Esophagus (tissue), 2 donors: ENCODE data around the gene FAM83G. TPM values are rescaled to one million over a fixed set of nuclear protein-coding genes. Genes with fewer than 3 reads are reported as not detected.

Experiments used
- H3K27ac ChIP-seq, 2 donors: one replicate each; pipeline ENCODE4 v1.5.1; 2013; ENCODE audit warnings: low read depth in 2 of 2, mild to moderate bottlenecking in 2 of 2, inconsistent platforms in 1 of 2, low read length in 1 of 2, moderate library complexity in 1 of 2
- H3K27me3 ChIP-seq, 2 donors: one replicate each; pipeline ENCODE4 v1.6.1; 2013; ENCODE audit warnings: low read length in 2 of 2, control low read depth in 1 of 2, mild to moderate bottlenecking in 1 of 2; ENCODE audit not compliant: insufficient read depth in 2 of 2, control insufficient read depth in 1 of 2
- H3K36me3 ChIP-seq, 2 donors: one replicate each; pipeline ENCODE4 v1.6.1; 2013; ENCODE audit warnings: low read length in 1 of 2; ENCODE audit not compliant: control insufficient read depth in 2 of 2, insufficient read depth in 2 of 2
- H3K4me1 ChIP-seq, 2 donors: one replicate each; pipeline ENCODE4 v1.6.1; 2013; ENCODE audit warnings: low read length in 1 of 2; ENCODE audit not compliant: control insufficient read depth in 2 of 2, insufficient read depth in 2 of 2
- H3K4me3 ChIP-seq, 2 donors: one replicate each; pipeline ENCODE4 v1.5.1; 2013; ENCODE audit warnings: low read length in 2 of 2, mild to moderate bottlenecking in 2 of 2, low read depth in 1 of 2, moderate library complexity in 1 of 2
- H3K9me3 ChIP-seq, 2 donors: one replicate each; pipeline ENCODE4 v1.6.1; 2013; ENCODE audit warnings: mild to moderate bottlenecking in 2 of 2, low read depth in 1 of 2, low read length in 1 of 2, moderate library complexity in 1 of 2; ENCODE audit not compliant: control insufficient read depth in 2 of 2, insufficient read depth in 1 of 2
- WGBS, 2 donors: extraction: QIAGEN DNeasy Blood & Tissue Kit; methylation state at CpG; one replicate each; pipeline ENCODE4 v1.1.7; 2013; 5-methylcytosine and 5-hydroxymethylcytosine counted together
- polyA plus RNA-seq, 2 donors: library from polyadenylated mRNA; stranded (reverse); fragments of 200-250 nt; gene quantifications; one replicate each; pipeline ENCODE4 v1.2.3, GENCODE V29; 2013
- donor health status: healthy with polysubstance abuse.
- donor health status: Bipolar disorder and iron deficiency.

Gene FAM83G
- polyA plus RNA-seq, 2 donors = 33.2 to 37.1 TPM

- Histone ChIP-seq H3K27ac (no peak within 1 kb of the TSS), H3K9me3 (peaks cover 0 to 2% of the 10 kb centered on the region in 2 donors), H3K4me1 (peaks cover 0 to 4% of the 10 kb centered on the region in 2 donors), H3K4me3 (no peak within 1 kb of the TSS), H3K27me3 (no peaks in the 10 kb centered on the region), H3K36me3 (no peaks in the 10 kb centered on the region)
- WGBS, 2 donors = 84 to 86% methylated on average over 17 of the region's 17 CpGs
Measured at GRCh38 chr17:18951941-18952842, 52.4 kb downstream of the FAM83G start, which contains the start of gene SLC5A10. TSS of gene SLC5A10 (plus strand) at chr17:18952165. CDS start at chr17:18952206, 41 bp downstream.

- Histone ChIP-seq H3K36me3 (no peaks in the 10 kb centered on the region), H3K27ac (no peak overlapping the region), H3K4me1 (peaks cover 0 to 4% of the 10 kb centered on the region in 2 donors), H3K27me3 (no peaks in the 10 kb centered on the region), H3K4me3 (no peak overlapping the region), H3K9me3 (peaks cover 0 to 2% of the 10 kb centered on the region in 2 donors)
- 73 to 82% methylated on average over 34 of the region's 34 CpGs for WGBS, 2 donors
Measured at GRCh38 chr17:18950944-18951905, 53.3 kb downstream of the FAM83G start.

DNA sequence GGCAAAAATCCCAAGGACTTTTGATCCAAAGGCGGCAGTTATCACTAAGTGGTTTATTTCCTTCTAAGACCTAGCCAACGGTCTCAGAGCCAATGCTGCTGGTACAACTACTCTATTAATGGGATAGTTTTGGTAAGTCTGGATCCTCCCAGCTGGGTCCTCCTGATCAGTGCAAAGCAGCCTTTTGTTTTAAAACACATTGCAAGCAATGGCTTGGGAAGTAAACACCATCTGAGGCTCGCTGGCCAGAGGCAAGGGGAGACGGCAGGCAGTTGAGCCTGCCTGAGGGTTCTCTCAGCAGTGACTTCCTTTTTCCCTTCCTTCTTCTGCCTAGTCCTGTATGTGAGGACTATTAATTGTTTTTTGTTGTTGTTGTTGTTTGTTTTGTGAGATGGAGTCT, 54.2 kb downstream of the FAM83G start:
- no peaks in the 10 kb centered on the region for H3K27me3 ChIP-seq
- peaks cover 0 to 2% of the 10 kb centered on the region in 2 donors for H3K9me3 ChIP-seq
- no peaks in the 10 kb centered on the region for H3K36me3 ChIP-seq
- WGBS, 2 donors = 59 to 60% methylated on average over 4 of the region's 4 CpGs
- H3K27ac ChIP-seq = no peak overlapping the region
- peaks cover 0 to 4% of the 10 kb centered on the region in 2 donors for H3K4me1 ChIP-seq
- no peak overlapping the region for H3K4me3 ChIP-seq

DNA sequence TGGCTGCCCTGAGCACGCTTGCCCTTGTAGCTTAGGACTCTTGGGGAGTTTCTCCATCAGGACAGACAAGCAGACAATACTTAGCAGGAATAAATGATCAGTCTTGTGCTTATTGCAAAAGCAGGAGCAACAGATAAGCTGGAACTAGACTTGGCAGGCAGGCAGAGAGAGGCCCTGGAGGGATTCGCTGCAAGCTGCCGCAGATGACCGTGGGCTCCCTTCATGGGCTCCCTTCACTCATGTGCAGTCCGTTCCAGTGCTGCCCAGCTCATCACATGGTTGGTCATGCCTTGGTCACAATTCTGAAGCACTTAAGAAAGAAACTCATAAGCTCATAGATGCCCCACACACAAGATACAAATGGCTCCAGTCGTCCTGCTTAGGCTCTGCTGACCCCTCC, 55.0 kb downstream of the FAM83G start:
- no peak overlapping the region for H3K27ac ChIP-seq
- 67 to 69% methylated on average over 6 of the region's 6 CpGs for WGBS, 2 donors

GRCh38 chr17:18948476-18949006, 56.0 kb downstream of the FAM83G start:
- H3K36me3 ChIP-seq = no peaks in the 10 kb centered on the region
- peaks cover 0 to 2% of the 10 kb centered on the region in 2 donors for H3K9me3 ChIP-seq
- peaks cover 0 to 4% of the 10 kb centered on the region in 2 donors for H3K4me1 ChIP-seq
- no peak overlapping the region for H3K4me3 ChIP-seq
- no peaks in the 10 kb centered on the region for H3K27me3 ChIP-seq
- WGBS, 2 donors = 77 to 90% methylated on average over 8 of the region's 8 CpGs
- H3K27ac ChIP-seq = no peak overlapping the region

More for the DNA sequence above, 55.0 kb downstream of the FAM83G start:
- no peaks in the 10 kb centered on the region for H3K27me3 ChIP-seq
- no peaks in the 10 kb centered on the region for H3K36me3 ChIP-seq
- no peak overlapping the region for H3K4me3 ChIP-seq
- H3K9me3 ChIP-seq = peaks cover 0 to 2% of the 10 kb centered on the region in 2 donors
- H3K4me1 ChIP-seq = peaks cover 0 to 4% of the 10 kb centered on the region in 2 donors

DNA sequence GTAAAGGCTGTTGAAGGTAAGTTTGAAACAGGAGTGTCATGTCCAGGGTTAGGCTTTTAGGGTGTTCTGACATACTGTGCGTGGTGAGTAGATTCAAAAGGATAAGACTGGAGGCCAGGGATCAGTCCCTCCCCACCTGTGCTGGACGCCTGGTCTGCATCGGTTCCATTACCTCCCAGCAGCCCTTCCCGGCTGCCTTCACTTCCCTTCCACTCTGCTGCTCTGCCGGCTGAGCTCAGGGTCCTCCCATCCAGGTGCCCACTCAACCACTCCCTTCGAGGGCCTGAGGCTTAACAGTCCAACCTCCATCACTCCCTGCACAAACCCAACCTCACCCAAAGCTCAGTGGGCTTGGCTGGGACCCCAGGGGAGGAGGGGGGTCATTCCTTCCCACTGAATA, 56.7 kb downstream of the FAM83G start:
- 77 to 80% methylated on average over 6 of the region's 6 CpGs for WGBS, 2 donors
- Histone ChIP-seq H3K27me3 (no peaks in the 10 kb centered on the region), H3K4me3 (no peak overlapping the region), H3K9me3 (peaks cover 0 to 2% of the 10 kb centered on the region in 2 donors), H3K27ac (no peak overlapping the region), H3K4me1 (peaks cover 0 to 4% of the 10 kb centered on the region in 2 donors), H3K36me3 (no peaks in the 10 kb centered on the region)

- Histone ChIP-seq H3K36me3 (no peaks in the 10 kb centered on the region), H3K27me3 (no peaks in the 10 kb centered on the region)
- 53 to 56% methylated on average over 2 of the region's 2 CpGs for WGBS, 2 donors
Measured at GRCh38 chr17:18946536-18946935, 58.0 kb downstream of the FAM83G start.

DNA sequence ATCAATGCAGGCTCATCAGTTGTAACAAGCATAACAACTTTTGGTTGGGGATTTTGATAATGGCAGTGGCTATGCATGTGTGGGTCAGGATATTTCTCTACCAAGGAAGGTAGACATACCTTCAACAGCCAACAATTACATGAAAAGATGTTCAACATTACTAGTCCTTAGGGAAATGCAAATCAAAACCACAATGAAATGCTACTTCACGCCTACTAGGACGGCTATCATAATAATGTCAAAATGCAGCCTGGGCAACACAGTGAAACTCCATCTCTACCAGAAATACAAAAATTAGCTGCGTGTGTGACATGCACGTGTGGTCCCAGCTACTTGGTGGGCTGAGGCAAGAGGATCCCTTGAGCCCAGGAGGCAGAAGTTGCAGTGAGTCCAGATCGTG, 59.9 kb downstream of the FAM83G start:
- no peaks in the 10 kb centered on the region for H3K9me3 ChIP-seq
- H3K27me3 ChIP-seq = no peaks in the 10 kb centered on the region
- no peak overlapping the region for H3K4me3 ChIP-seq
- H3K4me1 ChIP-seq = peaks cover 0 to 2% of the 10 kb centered on the region in 2 donors
- no peak overlapping the region for H3K27ac ChIP-seq
- 83 to 84% methylated on average over 5 of the region's 5 CpGs for WGBS, 2 donors
- no peaks in the 10 kb centered on the region for H3K36me3 ChIP-seq

More at GRCh38 chr17:18946536-18946935, 58.0 kb downstream of the FAM83G start:
- Histone ChIP-seq H3K4me3 (no peak overlapping the region), H3K9me3 (no peaks in the 10 kb centered on the region), H3K27ac (no peak overlapping the region), H3K4me1 (peaks cover 0 to 4% of the 10 kb centered on the region in 2 donors)

DNA sequence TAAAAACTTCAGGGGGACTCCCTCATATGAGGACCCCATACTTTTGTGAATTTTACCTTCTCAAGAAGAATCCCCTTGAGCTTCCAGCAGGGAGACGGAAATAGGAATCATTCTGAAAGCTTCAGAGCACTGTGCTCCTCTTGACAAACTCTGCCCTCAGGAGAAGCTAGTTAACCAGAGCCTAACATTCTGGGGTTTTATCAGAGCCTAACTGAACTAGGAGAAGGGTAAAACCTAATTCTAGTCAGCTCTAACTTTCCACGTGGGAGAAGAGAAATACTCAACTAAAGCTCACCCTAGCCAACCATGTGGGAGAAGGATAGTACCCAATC, 65.9 kb downstream of the FAM83G start:
- WGBS, 2 donors = 73 to 76% methylated on average over 2 of the region's 2 CpGs
- no peaks in the 10 kb centered on the region for H3K9me3 ChIP-seq
- no peaks in the 10 kb centered on the region for H3K4me1 ChIP-seq
- H3K36me3 ChIP-seq = no peaks in the 10 kb centered on the region
- no peak overlapping the region for H3K27ac ChIP-seq
- H3K27me3 ChIP-seq = no peaks in the 10 kb centered on the region
- no peak overlapping the region for H3K4me3 ChIP-seq
